ENCODE results near the gene RAPGEF1. TPM values are rescaled to one million over a fixed set of nuclear protein-coding genes. Genes with fewer than 3 reads are reported as not detected.

Gene RAPGEF1
- total and polyA plus RNA-seq, 12 donors = 14.5 to 136 (median 49.1) TPM

GRCh38 chr9:131546336-131547084 lies 193.4 kb downstream of the RAPGEF1 start:
- H3K36me3 ChIP-seq (replicated peaks in 1 of 2) = no peaks in the 10 kb centered on the region
- DNase-seq = no peak
- H3K27me3 ChIP-seq = peaks cover 16% of the 10 kb centered on the region
- TF ChIP-seq CTCF (IDR thresholded peaks at IDR 0.05) (no peak), POLR2A (IDR thresholded peaks at IDR 0.05) (no peak)
- WGBS, 4 donors = 4 to 11% (median 5%) methylated on average over 18 to 49 of the region's 49 CpGs
- no peak overlapping the region for H3K27ac ChIP-seq
- no peak overlapping the region for H3K4me3 ChIP-seq
- H3K4me1 ChIP-seq (replicated peaks in 1 of 2) = peaks cover 0 to 8% of the 10 kb centered on the region in 2 donors
- H3K9me3 ChIP-seq (replicated peaks in 1 of 3) = peaks cover 0 to 13% (median 10%) of the 10 kb centered on the region in 3 donors
- intact Hi-C loops (cut with DNase I) = no loop called here

DNA sequence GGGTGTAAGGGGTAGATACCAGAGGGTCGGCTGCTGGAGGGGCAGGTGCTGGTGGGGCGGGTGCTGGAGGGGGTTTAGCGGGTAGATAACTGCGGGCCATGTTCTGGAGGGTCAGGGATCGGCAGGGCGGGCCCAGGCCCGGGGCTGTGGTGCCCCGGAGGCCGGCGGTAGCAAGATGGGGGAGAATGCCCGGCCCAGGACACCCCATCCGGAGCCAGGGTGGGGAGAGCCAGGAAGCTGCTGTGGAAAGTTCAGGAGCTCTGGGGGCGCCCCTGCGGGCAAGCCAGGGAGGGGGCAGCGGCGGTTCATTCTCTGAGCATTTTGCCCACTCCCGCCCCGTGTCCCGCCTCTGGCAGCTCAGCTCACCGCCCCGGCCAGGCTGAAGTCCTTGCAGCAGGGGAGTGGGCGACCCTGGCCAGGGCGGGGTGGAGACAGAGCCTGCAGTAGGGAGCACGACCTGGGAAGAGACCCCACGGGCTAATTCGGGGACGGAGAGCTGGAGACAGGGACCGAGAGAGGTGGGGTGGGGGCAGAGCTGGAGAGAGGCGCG lies 194.0 kb downstream of the RAPGEF1 start:
- Histone ChIP-seq H3K36me3 (replicated peaks in 1 of 2) (no peaks in the 10 kb centered on the region), H3K4me3 (no peak overlapping the region), H3K4me1 (replicated peaks in 1 of 2) (peaks cover 0 to 8% of the 10 kb centered on the region in 2 donors), H3K27me3 (peaks cover 16% of the 10 kb centered on the region), H3K9me3 (replicated peaks in 1 of 3) (peaks cover 0 to 13% (median 10%) of the 10 kb centered on the region in 3 donors), H3K27ac (no peak overlapping the region)
- WGBS, 4 donors = 0 to 6% (median 3%) methylated on average over 7 to 30 of the region's 30 CpGs
- TF ChIP-seq CTCF (IDR thresholded peaks at IDR 0.05) (no peak), POLR2A (IDR thresholded peaks at IDR 0.05) (no peak)
- no peak for DNase-seq
- intact Hi-C loops (cut with DNase I) = no loop called here

- intact Hi-C loops (cut with DNase I) = no loop called here
- no peak within 1 kb of the TSS for H3K4me3 ChIP-seq
- no peak for DNase-seq
- peaks cover 16% of the 10 kb centered on the region for H3K27me3 ChIP-seq
- no peak for TF ChIP-seq CTCF (IDR thresholded peaks at IDR 0.05)
- no peak for TF ChIP-seq POLR2A (IDR thresholded peaks at IDR 0.05)
- peaks cover 0 to 13% (median 10%) of the 10 kb centered on the region in 3 donors for H3K9me3 ChIP-seq (replicated peaks in 1 of 3)
- no peaks in the 10 kb centered on the region for H3K36me3 ChIP-seq (replicated peaks in 1 of 2)
- H3K4me1 ChIP-seq (replicated peaks in 1 of 2) = peaks cover 0 to 8% of the 10 kb centered on the region in 2 donors
- 15 to 41% (median 27%) methylated on average over 18 to 50 of the region's 50 CpGs for WGBS, 4 donors
- no peak within 1 kb of the TSS for H3K27ac ChIP-seq
Observed at GRCh38 chr9:131545003-131545785, 194.7 kb downstream of the RAPGEF1 start, which contains the start of gene PRRT1B. Gene PRRT1B, plus strand, starts transcription at chr9:131545523. Its CDS starts 93 bp downstream, at chr9:131545616.

GRCh38 chr9:131543141-131543540 lies 196.7 kb downstream of the RAPGEF1 start:
- Histone ChIP-seq H3K36me3 (replicated peaks in 1 of 2) (no peaks in the 10 kb centered on the region), H3K4me3 (no peak overlapping the region), H3K27me3 (peaks cover 16% of the 10 kb centered on the region), H3K4me1 (replicated peaks in 1 of 2) (peaks cover 0 to 8% of the 10 kb centered on the region in 2 donors), H3K27ac (no peak overlapping the region), H3K9me3 (replicated peaks in 1 of 3) (peaks cover 0 to 13% (median 10%) of the 10 kb centered on the region in 3 donors)
- intact Hi-C loops (cut with DNase I) = no loop called here
- TF ChIP-seq POLR2A (IDR thresholded peaks at IDR 0.05) = no peak
- TF ChIP-seq CTCF (IDR thresholded peaks at IDR 0.05) = no peak
- no peak for DNase-seq
- 87 to 91% (median 90%) methylated on average over 6 of the region's 6 CpGs for WGBS, 4 donors
